ENCODE data around the gene UCN. TPM values are rescaled to one million over a fixed set of nuclear protein-coding genes. Genes with fewer than 3 reads are reported as not detected.
"Not testable (repeated sequence)": the region's sequence is repeated elsewhere in the genome, so short reads cannot be mapped to it uniquely, and the experiment has no call there.

The UCN gene
- total RNA-seq, 2 experiments from 2014 or later = 1.8 to 2.3 TPM

DNA sequence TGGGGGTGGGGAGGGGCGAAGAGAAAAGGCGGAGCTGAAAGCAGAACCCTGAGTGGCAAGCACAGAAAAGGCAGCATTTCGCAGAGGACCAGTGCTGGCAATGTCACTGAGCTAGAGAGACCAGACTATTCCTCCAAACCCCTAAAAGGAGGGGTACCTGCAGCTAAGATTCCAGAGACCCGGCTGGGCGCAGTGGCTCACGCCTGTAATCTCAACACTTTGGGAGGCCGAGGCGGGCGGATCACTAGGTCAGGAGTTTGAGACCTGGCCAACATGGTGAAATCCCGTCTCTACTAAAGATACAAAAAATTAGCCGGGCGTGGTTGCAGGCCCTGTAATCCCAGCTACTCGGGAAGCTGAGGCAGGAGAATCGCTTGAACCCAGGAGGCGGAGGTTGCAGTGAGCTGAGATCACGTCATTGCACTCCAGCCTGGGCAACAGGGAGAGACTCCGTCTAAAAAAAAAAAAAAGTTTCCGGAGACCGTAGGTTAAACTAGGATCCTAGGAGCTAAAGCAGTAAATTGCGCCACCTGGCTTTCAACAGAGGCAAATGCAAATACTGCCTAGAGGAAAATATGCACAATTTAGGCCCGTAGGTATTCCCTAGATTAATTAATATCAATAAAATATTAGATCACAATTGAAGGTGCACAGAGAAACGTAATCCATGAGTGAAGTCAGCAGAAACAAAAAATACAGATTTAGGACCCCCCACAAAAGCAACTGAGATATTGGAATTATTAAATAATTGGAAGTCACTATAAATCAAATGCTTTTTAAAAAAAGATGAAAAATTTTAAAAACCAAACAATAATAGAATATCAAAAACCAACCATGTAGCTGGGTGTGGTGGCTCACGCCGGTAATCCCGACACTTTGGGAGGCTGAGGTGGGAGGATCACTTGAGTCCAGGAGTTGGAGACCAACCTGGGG is 4.9 kb downstream of the UCN start:
- Mint-ChIP-seq H3K4me1 (ENCODE audit: low read depth) (peaks cover 10% of the 10 kb centered on the region), H3K27me3 (peaks cover 44% of the 10 kb centered on the region), H3K9me3 (no peaks in the 10 kb centered on the region), H3K27ac (peak overlapping the region; percentile 45), H3K36me3 (ENCODE audit: low read depth) (no peaks in the 10 kb centered on the region), H3K4me3 (peak overlapping the region; percentile 84)
- TF ChIP-seq, protein P1, sequence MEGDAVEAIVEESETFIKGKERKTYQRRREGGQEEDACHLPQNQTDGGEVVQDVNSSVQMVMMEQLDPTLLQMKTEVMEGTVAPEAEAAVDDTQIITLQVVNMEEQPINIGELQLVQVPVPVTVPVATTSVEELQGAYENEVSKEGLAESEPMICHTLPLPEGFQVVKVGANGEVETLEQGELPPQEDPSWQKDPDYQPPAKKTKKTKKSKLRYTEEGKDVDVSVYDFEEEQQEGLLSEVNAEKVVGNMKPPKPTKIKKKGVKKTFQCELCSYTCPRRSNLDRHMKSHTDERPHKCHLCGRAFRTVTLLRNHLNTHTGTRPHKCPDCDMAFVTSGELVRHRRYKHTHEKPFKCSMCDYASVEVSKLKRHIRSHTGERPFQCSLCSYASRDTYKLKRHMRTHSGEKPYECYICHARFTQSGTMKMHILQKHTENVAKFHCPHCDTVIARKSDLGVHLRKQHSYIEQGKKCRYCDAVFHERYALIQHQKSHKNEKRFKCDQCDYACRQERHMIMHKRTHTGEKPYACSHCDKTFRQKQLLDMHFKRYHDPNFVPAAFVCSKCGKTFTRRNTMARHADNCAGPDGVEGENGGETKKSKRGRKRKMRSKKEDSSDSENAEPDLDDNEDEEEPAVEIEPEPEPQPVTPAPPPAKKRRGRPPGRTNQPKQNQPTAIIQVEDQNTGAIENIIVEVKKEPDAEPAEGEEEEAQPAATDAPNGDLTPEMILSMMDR (IDR thresholded peaks at IDR 0.05) = peak; percentile 97
- intact Hi-C loops (cut with DNase I, micrococcal nuclease) = loop anchor here (1.0 to 5.0 kb wide), 5 partner anchors 53 to 341 kb away; no protein-coding TSS in a partner anchor
- Histone ChIP-seq H3K4me3 (ENCODE audit: low read length) (peak overlapping the region; percentile 39), H3K27ac (ENCODE audit: low read depth in 1 of 2, low read length in 2 of 2) (no peak overlapping the region), H3K27me3 (ENCODE audit: control insufficient read depth in 1 of 2, insufficient read depth in 2 of 2, low read length in 2 of 2) (peaks cover 23 to 26% of the 10 kb centered on the region in 2 experiments), H3K9me3 (ENCODE audit: control insufficient read depth in 1 of 2, insufficient read depth in 1 of 2, low read length in 2 of 2) (peaks cover 0 to 10% of the 10 kb centered on the region in 2 experiments), H3K4me1 (ENCODE audit: insufficient read depth, low read length) (peaks cover 20% of the 10 kb centered on the region), H3K36me3 (ENCODE audit: insufficient read depth, low read length) (no peaks in the 10 kb centered on the region)
- ATAC-seq (ENCODE audit: poor library complexity) (peak; percentile 76), DNase-seq (peak in 6 of 14 experiments; percentile 7 to 75 (median 65))
- CTCF ChIA-PET = interaction anchor here (0.6 to 2.0 kb wide), 28 partner anchors 9 to 457 kb away, joined by 3 to 12 read pairs (median 4); partner anchors contain the start of genes AGBL5, EIF2B4, GTF3C2 and MPV17
- POLR2A ChIA-PET = interaction anchor here (0.6 to 1.6 kb wide), 10 partner anchors 20 to 876 kb away, joined by 3 to 12 read pairs (median 4); partner anchors contain the start of genes ABHD1, AGBL5 and MPV17

DNA sequence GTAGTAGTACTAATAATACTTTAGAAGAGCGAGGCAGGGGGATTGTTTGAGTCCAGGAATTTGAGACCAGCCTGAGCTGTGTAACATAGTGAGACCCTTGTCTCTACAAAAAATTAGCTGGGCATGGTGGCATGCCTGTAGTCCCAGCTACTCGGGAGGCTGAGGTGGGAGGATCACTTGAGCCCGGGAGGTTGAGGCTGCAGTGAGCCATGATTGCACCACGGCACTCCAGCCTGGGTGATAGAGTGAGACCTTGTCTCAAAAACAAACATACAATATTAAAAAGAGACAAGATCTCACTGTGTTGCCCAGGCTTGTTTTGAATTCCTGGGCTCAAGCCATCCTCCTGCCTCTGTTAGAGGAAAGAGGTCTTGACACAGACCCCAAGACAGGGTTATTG is 7.6 kb downstream of the UCN start:
- intact Hi-C loops (cut with DNase I, micrococcal nuclease) = loop anchor here (5.0 kb wide), 1 partner anchor 338 kb away; no protein-coding TSS in a partner anchor
- H3K36me3 Mint-ChIP-seq (ENCODE audit: low read depth); H3K4me3 Mint-ChIP-seq; ATAC-seq (ENCODE audit: poor library complexity); H3K4me1 ChIP-seq (ENCODE audit: insufficient read depth, low read length); H3K27ac ChIP-seq (ENCODE audit: low read depth in 1 of 2, low read length in 2 of 2); H3K4me3 ChIP-seq (ENCODE audit: low read length); H3K9me3 Mint-ChIP-seq; H3K36me3 ChIP-seq (ENCODE audit: insufficient read depth, low read length); CTCF ChIA-PET; H3K9me3 ChIP-seq (ENCODE audit: control insufficient read depth in 1 of 2, insufficient read depth in 1 of 2, low read length in 2 of 2); POLR2A ChIA-PET; DNase-seq; H3K27ac Mint-ChIP-seq: not testable (repeated sequence)
- H3K27me3 ChIP-seq (ENCODE audit: control insufficient read depth in 1 of 2, insufficient read depth in 2 of 2, low read length in 2 of 2) = peaks cover under 1 to 10% of the 10 kb centered on the region in 2 experiments
- Mint-ChIP-seq H3K27me3 (peaks cover 39% of the 10 kb centered on the region), H3K4me1 (ENCODE audit: low read depth) (peaks cover 10% of the 10 kb centered on the region)

GRCh38 chr2:27298391-27299080 is 9.7 kb downstream of the UCN start:
- Histone ChIP-seq H3K4me3 (ENCODE audit: low read length) (no peak overlapping the region), H3K4me1 (ENCODE audit: insufficient read depth, low read length) (peaks cover 6% of the 10 kb centered on the region), H3K27me3 (ENCODE audit: control insufficient read depth in 1 of 2, insufficient read depth in 2 of 2, low read length in 2 of 2) (peaks cover 0 to 4% of the 10 kb centered on the region in 2 experiments), H3K9me3 (ENCODE audit: control insufficient read depth in 1 of 2, insufficient read depth in 1 of 2, low read length in 2 of 2) (no peaks in the 10 kb centered on the region), H3K36me3 (ENCODE audit: insufficient read depth, low read length) (no peaks in the 10 kb centered on the region), H3K27ac (ENCODE audit: low read depth in 1 of 2, low read length in 2 of 2) (no peak overlapping the region)
- no peak for DNase-seq
- intact Hi-C loops (cut with DNase I, micrococcal nuclease) = no loop called here
- H3K27ac Mint-ChIP-seq = no peak overlapping the region
- CTCF ChIA-PET = interaction anchor here (0.7 kb wide), 1 partner anchor 19 kb away, joined by 3 read pairs; no protein-coding TSS in a partner anchor
- H3K4me3 Mint-ChIP-seq = no peak overlapping the region
- ATAC-seq (ENCODE audit: poor library complexity) = no peak
- H3K36me3 Mint-ChIP-seq (ENCODE audit: low read depth) = no peaks in the 10 kb centered on the region
- POLR2A ChIA-PET = no interaction called here
- H3K27me3 Mint-ChIP-seq = peaks cover 23% of the 10 kb centered on the region
- peaks cover 10% of the 10 kb centered on the region for H3K4me1 Mint-ChIP-seq (ENCODE audit: low read depth)
- TF ChIP-seq, protein P1 (IDR thresholded peaks at IDR 0.05) = no peak
- H3K9me3 Mint-ChIP-seq = no peaks in the 10 kb centered on the region

Measured in CD4-positive, alpha-beta T cell (primary cell).